HAP-1 (cell line): ENCODE measurements around the gene CNNM2.

ENCODE experiments used
- DNase-seq, 2 experiments: peaks; one replicate each; pipeline ENCODE4 v3.0.0-alpha.2; 2016 to 2020; ENCODE audit warnings: low spot score in 2 of 2
- H3K27me3 ChIP-seq: fragments of 250-450 bp; sonication (Bioruptor Pico); 2 replicates; pipeline ENCODE4 v1.5.1; 2020; ENCODE audit warnings: low read depth, mild to moderate bottlenecking, moderate library complexity
- H3K36me3 ChIP-seq: fragments of 250-450 bp; sonication (Bioruptor Pico); replicated peaks from 2 replicates; pipeline ENCODE4 v1.5.1; 2020; ENCODE audit warnings: mild to moderate bottlenecking
- H3K4me1 ChIP-seq: fragments of 250-450 bp; sonication (Bioruptor Pico); 2 replicates; pipeline ENCODE4 v1.5.1; 2020; ENCODE audit warnings: mild to moderate bottlenecking
- H3K4me3 ChIP-seq: fragments of 250-450 bp; sonication (Bioruptor Pico); 2 replicates; pipeline ENCODE4 v1.5.1; 2020; ENCODE audit warnings: mild to moderate bottlenecking, moderate library complexity
- H3K9me3 ChIP-seq: fragments of 250-450 bp; sonication (Bioruptor Pico); 2 replicates; pipeline ENCODE4 v1.5.1; 2020; ENCODE audit warnings: mild to moderate bottlenecking, moderate library complexity
- in situ Hi-C: fragments of 300-500 bp; cut with MboI; formaldehyde crosslinking; loops from 3 replicates; pipeline ENCODE4 v1.14.3; 2020; ENCODE audit warnings: low sequenced_read_pairs, inconsistent platforms, mixed read lengths

CNNM2 gene

GRCh38 chr10:103067484-103067883 lies 149.4 kb downstream of the CNNM2 start:
- H3K27me3 ChIP-seq: no peaks in the 10 kb centered on the region
- no peak for DNase-seq
- no peak overlapping the region for H3K4me3 ChIP-seq
- no peaks in the 10 kb centered on the region for H3K4me1 ChIP-seq
- no peaks in the 10 kb centered on the region for H3K36me3 ChIP-seq
- H3K9me3 ChIP-seq: no peaks in the 10 kb centered on the region
- in situ Hi-C loops: no loop called here

- Histone ChIP-seq H3K27me3 (no peaks in the 10 kb centered on the region), H3K9me3 (no peaks in the 10 kb centered on the region), H3K4me3 (no peak overlapping the region), H3K4me1 (no peaks in the 10 kb centered on the region), H3K36me3 (no peaks in the 10 kb centered on the region)
- in situ Hi-C loops: no loop called here
- no peak for DNase-seq
Measured at GRCh38 chr10:103067956-103068355, 149.9 kb downstream of the CNNM2 start.

- DNase-seq: peak; percentile 39 to 77
- H3K9me3 ChIP-seq: no peaks in the 10 kb centered on the region
- no peaks in the 10 kb centered on the region for H3K36me3 ChIP-seq
- H3K27me3 ChIP-seq: no peaks in the 10 kb centered on the region
- H3K4me1 ChIP-seq: no peaks in the 10 kb centered on the region
- in situ Hi-C loops: loop anchor here (5.0 kb wide), 1 partner anchor 232 kb away; the partner anchor contains the start of gene CYP17A1
- no peak overlapping the region for H3K4me3 ChIP-seq
Measured at GRCh38 chr10:103069453-103070331, 151.6 kb downstream of the CNNM2 start.

- Histone ChIP-seq H3K4me3 (no peak overlapping the region), H3K9me3 (no peaks in the 10 kb centered on the region), H3K27me3 (no peaks in the 10 kb centered on the region), H3K4me1 (no peaks in the 10 kb centered on the region), H3K36me3 (no peaks in the 10 kb centered on the region)
- in situ Hi-C loops: loop anchor here (5.0 kb wide), 1 partner anchor 235 kb away; the partner anchor contains the start of gene CYP17A1
- DNase-seq: no peak
Measured at GRCh38 chr10:103072276-103072675, 154.2 kb downstream of the CNNM2 start.

- DNase-seq: no peak
- H3K4me3 ChIP-seq: no peak overlapping the region
- no peaks in the 10 kb centered on the region for H3K9me3 ChIP-seq
- no peaks in the 10 kb centered on the region for H3K27me3 ChIP-seq
- H3K36me3 ChIP-seq: no peaks in the 10 kb centered on the region
- no peaks in the 10 kb centered on the region for H3K4me1 ChIP-seq
- in situ Hi-C loops: loop anchor here (5.0 kb wide), 1 partner anchor 236 kb away; the partner anchor contains the start of gene CYP17A1
Measured at GRCh38 chr10:103072891-103073290, 154.8 kb downstream of the CNNM2 start.

GRCh38 chr10:103077020-103077419 lies 158.9 kb downstream of the CNNM2 start:
- in situ Hi-C loops: no loop called here

GRCh38 chr10:103077491-103078308 lies 159.6 kb downstream of the CNNM2 start:
- in situ Hi-C loops: no loop called here
- no peaks in the 10 kb centered on the region for H3K4me1 ChIP-seq

More at GRCh38 chr10:103077020-103077419, 158.9 kb downstream of the CNNM2 start:
- H3K9me3 ChIP-seq: no peaks in the 10 kb centered on the region
- no peaks in the 10 kb centered on the region for H3K27me3 ChIP-seq
- no peaks in the 10 kb centered on the region for H3K4me1 ChIP-seq
- DNase-seq: no peak
- H3K36me3 ChIP-seq: no peaks in the 10 kb centered on the region
- H3K4me3 ChIP-seq: no peak overlapping the region

GRCh38 chr10:103078309-103078615 lies 160.2 kb downstream of the CNNM2 start:
- Histone ChIP-seq H3K27me3 (no peaks in the 10 kb centered on the region), H3K4me1 (no peaks in the 10 kb centered on the region), H3K9me3 (no peaks in the 10 kb centered on the region), H3K36me3 (no peaks in the 10 kb centered on the region; the same call in 1 of the 2 replicates), H3K4me3 (no peak overlapping the region)
- in situ Hi-C loops: no loop called here
- no peak for DNase-seq

More at GRCh38 chr10:103077491-103078308, 159.6 kb downstream of the CNNM2 start:
- DNase-seq: no peak
- Histone ChIP-seq H3K27me3 (no peaks in the 10 kb centered on the region), H3K9me3 (no peaks in the 10 kb centered on the region), H3K36me3 (no peaks in the 10 kb centered on the region; the same call in 1 of the 2 replicates), H3K4me3 (no peak overlapping the region)

GRCh38 chr10:103078676-103079075 lies 160.6 kb downstream of the CNNM2 start:
- in situ Hi-C loops: no loop called here
- DNase-seq: no peak
- no peaks in the 10 kb centered on the region for H3K4me1 ChIP-seq
- no peaks in the 10 kb centered on the region for H3K27me3 ChIP-seq
- no peaks in the 10 kb centered on the region for H3K9me3 ChIP-seq
- no peak overlapping the region for H3K4me3 ChIP-seq
- H3K36me3 ChIP-seq: no peaks in the 10 kb centered on the region; the same call in 1 of the 2 replicates

GRCh38 chr10:103079100-103079499 lies 161.0 kb downstream of the CNNM2 start:
- in situ Hi-C loops: no loop called here
- Histone ChIP-seq H3K27me3 (no peaks in the 10 kb centered on the region), H3K4me3 (no peak overlapping the region), H3K4me1 (no peaks in the 10 kb centered on the region), H3K36me3 (no peaks in the 10 kb centered on the region; the same call in 1 of the 2 replicates), H3K9me3 (no peaks in the 10 kb centered on the region)
- DNase-seq: no peak

- Histone ChIP-seq H3K27me3 (no peaks in the 10 kb centered on the region), H3K4me3 (no peak overlapping the region), H3K36me3 (no peaks in the 10 kb centered on the region; the same call in none of the 2 replicates), H3K9me3 (no peaks in the 10 kb centered on the region), H3K4me1 (no peaks in the 10 kb centered on the region)
- in situ Hi-C loops: no loop called here
- no peak for DNase-seq
Measured at GRCh38 chr10:103079946-103080345, 161.9 kb downstream of the CNNM2 start.

- no peaks in the 10 kb centered on the region for H3K9me3 ChIP-seq
- no peaks in the 10 kb centered on the region for H3K27me3 ChIP-seq
- H3K4me3 ChIP-seq: no peak overlapping the region
- in situ Hi-C loops: no loop called here
- H3K36me3 ChIP-seq: no peaks in the 10 kb centered on the region; the same call in none of the 2 replicates
- no peaks in the 10 kb centered on the region for H3K4me1 ChIP-seq
- no peak for DNase-seq
Measured at GRCh38 chr10:103080891-103081581, 162.9 kb downstream of the CNNM2 start.

- Histone ChIP-seq H3K36me3 (peaks cover 4% of the 10 kb centered on the region), H3K27me3 (no peaks in the 10 kb centered on the region), H3K9me3 (no peaks in the 10 kb centered on the region), H3K4me1 (no peaks in the 10 kb centered on the region), H3K4me3 (no peak overlapping the region)
- in situ Hi-C loops: no loop called here
- no peak for DNase-seq
Measured at GRCh38 chr10:103082683-103083082, 164.6 kb downstream of the CNNM2 start.
